Astrocyte of the hippocampus (primary cell): ENCODE results near the gene NSG1.
A peak's percentile ranks its signal among the peaks of the same experiment; 100 is the strongest.
"Not testable (repeated sequence)": the region's sequence is repeated elsewhere in the genome, so short reads cannot be mapped to it uniquely, and the experiment has no call there.

Experiments
- DNase-seq: peaks from one replicate; pipeline ENCODE4 v3.0.0; 2011; ENCODE audit warnings: low read depth, low spot score

NSG1 gene

DNA sequence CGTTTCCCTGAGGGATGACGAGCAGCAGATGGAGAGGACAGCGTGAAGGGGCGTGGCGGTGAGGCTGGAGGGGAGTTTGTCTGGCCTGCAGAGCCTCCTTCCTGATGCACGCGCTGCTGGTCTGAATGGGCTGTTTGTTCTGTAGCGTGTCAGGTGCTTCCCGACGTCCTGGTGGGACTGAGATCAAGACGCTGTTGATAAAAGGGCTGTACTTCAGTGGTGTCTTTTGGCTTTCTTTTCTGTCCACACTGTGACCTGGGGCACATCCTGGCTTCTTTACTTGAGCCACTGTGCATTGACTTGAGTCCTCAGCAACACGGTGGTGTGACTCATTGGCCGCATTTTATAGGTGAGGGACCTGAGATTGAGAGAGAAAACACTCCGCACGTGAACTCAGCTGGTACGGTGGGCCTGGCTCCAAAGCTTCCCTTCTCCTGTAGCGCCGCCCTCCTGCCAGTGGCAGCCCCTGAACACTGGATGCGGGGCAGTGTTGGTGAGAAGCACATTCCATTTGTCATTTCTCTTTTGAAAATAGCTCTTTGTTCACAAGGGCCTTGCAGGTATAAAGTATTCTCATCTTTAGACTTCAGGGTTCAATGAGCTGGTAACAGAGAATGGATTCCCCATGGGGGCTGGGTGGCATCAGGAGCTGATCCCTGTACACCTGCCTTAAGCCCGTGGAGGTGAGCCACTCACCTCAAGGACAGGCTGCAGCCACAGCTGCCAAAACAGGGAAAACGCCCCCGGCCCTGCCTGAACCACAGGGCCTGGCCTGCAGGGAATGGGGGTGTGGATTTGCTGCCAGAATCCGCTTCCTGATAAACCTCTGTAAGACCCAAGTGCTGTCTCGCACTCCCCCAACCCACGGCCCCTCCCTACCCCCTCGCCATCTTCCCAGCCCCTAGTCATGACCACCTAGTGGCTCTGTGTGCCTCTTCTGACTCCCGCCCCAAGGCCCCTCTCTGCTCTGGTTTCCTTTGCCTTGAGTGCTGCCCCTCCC lies 29.2 kb downstream of the NSG1 start:
- DNase-seq = no peak

DNA sequence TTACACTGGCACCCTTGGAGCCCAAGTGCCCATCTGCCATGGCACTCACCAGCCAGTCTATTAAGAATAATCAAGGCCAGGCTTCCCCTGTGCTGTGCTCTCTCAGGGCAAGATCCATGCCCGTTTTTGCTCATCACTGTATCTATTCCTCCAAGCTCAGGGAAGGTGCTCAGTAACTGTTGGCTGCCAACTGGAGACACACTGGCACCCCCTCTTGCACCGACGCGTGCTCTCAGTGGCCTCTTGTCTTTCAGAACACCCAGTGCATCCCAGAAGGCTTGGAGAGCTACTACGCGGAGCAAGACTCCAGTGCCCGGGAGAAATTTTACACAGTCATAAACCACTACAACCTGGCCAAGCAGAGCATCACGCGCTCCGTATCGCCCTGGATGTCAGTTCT lies 30.1 kb downstream of the NSG1 start:
- no peak for DNase-seq

DNA sequence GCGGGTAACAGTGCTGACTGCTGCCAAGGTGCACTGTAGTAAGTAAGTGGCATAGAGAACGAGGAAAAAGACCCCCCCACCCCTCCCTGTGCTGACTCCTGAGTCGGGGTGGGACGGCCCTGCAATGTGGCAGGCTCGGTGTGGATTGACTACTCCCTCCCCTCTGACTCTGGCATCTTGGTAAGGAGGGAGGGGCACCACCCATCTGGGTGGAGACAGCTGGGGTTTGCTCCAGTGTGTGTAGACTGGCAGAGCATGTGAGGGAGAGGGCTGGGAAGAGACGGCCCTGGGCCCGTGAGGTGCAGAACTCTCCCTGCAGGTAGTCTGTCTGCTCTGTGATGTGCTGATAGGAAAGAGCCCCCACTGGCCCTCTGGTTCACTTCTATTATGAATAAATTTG lies 31.0 kb downstream of the NSG1 start:
- DNase-seq = no peak

DNA sequence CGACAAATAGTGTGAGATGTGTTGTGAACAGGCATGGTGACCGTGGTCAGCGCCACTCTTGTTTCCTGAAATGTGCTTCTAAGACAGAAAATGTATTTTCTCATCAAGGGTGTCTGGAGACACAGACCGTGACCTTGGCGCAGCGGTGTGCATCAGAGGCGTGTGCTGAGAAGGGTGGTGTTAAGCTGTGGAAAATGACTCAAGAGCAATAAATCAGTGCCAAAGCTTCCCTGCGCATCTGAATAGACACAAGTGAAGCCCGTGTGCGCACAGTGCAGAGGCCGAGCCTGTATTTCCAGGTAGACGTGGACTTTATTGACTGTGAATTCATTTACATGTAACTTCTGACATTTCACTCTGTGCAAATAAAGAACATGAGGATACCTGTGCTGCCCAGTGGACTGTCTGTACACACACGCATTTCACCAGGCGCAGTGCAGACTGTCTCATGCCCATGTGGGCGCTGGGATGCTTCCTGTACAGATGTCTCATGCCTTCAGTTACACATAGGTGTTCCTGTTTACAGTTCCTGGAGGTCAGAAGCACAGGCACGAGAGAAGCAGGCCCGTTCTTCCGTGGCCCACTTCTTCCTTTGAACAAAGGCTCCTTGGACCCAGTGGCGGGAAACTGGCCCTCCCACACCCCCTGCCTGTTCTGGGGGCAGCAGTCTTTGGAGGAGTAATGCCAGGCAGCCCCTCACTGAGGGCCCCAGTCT lies 31.9 kb downstream of the NSG1 start:
- DNase-seq = no peak

- no peak for DNase-seq
Observed at GRCh38 chr4:4419896-4420295, 33.0 kb downstream of the NSG1 start.

- DNase-seq = no peak
Observed at GRCh38 chr4:4420421-4420820, 33.5 kb downstream of the NSG1 start.

DNA sequence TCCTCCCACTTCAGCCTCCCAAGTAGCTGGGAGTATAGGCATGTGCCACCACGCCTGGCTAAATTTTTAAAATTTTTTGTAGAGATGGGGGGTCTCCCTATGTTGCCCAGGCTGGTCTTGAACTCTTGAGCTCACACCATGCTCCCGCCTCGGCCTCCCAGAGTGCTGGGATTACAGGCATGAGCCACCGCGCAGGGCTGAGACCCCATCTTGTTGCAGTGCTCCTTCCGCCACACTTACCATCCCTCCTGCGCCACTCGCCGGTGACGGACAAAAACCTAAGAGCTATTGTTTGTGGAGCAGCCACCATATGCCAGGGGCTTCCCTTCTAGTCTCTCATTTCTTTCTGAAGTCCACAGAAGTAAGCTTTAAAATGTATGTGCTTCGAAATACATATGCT lies 34.5 kb downstream of the NSG1 start:
- no peak for DNase-seq

DNA sequence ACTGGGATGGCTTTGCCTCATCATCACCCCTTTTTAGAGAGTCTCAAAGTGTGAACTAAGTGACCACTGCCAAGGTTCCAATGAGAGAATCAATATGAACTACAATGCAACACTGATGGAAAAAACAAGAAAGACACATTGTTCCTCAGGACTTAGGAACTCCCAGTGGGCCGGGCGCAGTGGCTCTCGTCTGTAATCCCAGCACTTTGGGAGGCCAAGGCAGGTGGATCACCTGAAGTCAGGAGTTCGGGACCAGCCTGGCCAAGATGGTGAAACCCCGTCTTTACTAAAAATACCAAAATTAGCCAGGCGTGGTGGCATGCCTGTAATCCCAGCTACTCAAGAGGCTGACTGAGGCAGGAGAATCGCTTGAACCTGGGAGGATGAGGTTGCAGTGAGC lies 35.2 kb downstream of the NSG1 start:
- DNase-seq = not testable (repeated sequence)

GRCh38 chr4:4422856-4423499 lies 36.1 kb downstream of the NSG1 start:
- no peak for DNase-seq

- no peak for DNase-seq
Observed at GRCh38 chr4:4423706-4424498, 37.0 kb downstream of the NSG1 start.

GRCh38 chr4:4424499-4425115 lies 37.7 kb downstream of the NSG1 start:
- DNase-seq = no peak

GRCh38 chr4:4425119-4425690 lies 38.3 kb downstream of the NSG1 start:
- DNase-seq = no peak

GRCh38 chr4:4425696-4426095 lies 38.8 kb downstream of the NSG1 start:
- DNase-seq = no peak

GRCh38 chr4:4426511-4427120 lies 39.7 kb downstream of the NSG1 start:
- peak; percentile 23 for DNase-seq

DNA sequence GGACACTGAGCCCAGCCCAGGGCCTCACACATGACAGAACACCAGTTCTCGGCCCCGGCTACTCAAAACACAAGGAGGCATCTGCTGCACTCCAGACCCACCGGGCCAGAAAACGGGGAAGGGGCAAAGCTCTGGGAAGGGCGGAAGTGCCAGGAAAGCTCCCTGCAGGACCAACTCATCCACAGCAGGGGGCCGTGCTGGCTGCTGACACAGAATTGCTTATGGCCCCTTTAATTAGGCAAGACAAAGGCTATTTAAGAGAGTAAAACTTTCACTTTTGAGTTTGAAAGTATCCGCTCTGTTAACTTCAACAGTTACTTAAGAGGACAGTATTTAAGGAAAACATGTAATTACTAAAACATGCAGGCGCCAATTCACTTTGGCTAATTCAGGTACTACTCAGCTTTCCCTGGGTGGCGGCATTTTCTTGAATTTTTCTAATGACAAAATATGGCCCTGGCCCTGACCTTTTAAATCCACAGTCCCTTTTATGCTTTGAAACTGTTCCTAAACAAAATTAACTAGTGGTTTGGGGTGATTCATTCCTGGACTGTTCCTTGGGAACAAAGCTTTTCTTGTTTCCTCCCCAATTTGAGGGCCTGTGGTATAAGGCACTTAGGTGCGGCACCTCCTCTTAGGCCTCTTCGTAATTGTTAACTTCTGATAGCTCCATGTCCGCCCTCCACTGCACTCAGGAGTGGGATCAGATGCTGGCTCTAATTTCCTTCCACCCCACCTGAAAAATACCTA lies 40.4 kb downstream of the NSG1 start:
- DNase-seq = peak; percentile 67

- peak; percentile 14 for DNase-seq
Observed at GRCh38 chr4:4427886-4428285, 41.0 kb downstream of the NSG1 start.

GRCh38 chr4:4428966-4429875 lies 42.3 kb downstream of the NSG1 start:
- DNase-seq = no peak

GRCh38 chr4:4430492-4431195 lies 43.7 kb downstream of the NSG1 start:
- DNase-seq = peak; percentile 73
